Gastroesophageal sphincter (tissue), 4 donors: ENCODE measurements around the gene PSRC1. TPM values are rescaled to one million over a fixed set of nuclear protein-coding genes. Genes with fewer than 3 reads are reported as not detected.

Experiments
- ATAC-seq: fragments of 150-250 bp; one replicate; pipeline ENCODE4 v1.9.1; 2016; ENCODE audit warnings: mild to moderate bottlenecking, moderate library complexity
- H3K27ac ChIP-seq, 4 donors: fragments of 200-600 bp; sonication (generic) in 3 of 4; 1 replicate in 3 of 4; 2 replicates in 1 of 4; pipeline ENCODE4 v1.5.1; 2016 to 2019
- H3K27me3 ChIP-seq: fragments of 200-600 bp; sonication (generic); one replicate; pipeline ENCODE4 v1.5.1; 2019
- H3K36me3 ChIP-seq, 2 donors: fragments of 200-600 bp; sonication (generic); one replicate each; pipeline ENCODE4 v1.5.1; 2019; ENCODE audit warnings: control low read depth in 1 of 2
- H3K4me1 ChIP-seq, 3 donors: fragments of 200-600 bp; sonication (generic); 1 replicate in 2 of 3; 2 replicates in 1 of 3; pipeline ENCODE4 v1.5.1; 2016 to 2019; ENCODE audit warnings: control low read depth in 2 of 3
- H3K4me3 ChIP-seq, 2 donors: fragments of 200-600 bp; sonication (generic); one replicate each; pipeline ENCODE4 v1.5.1; 2019; ENCODE audit warnings: mild to moderate bottlenecking in 1 of 2, moderate library complexity in 1 of 2
- H3K9me3 ChIP-seq, 3 donors: fragments of 200-600 bp; sonication (generic); one replicate each; pipeline ENCODE4 v1.5.1; 2017 to 2019; ENCODE audit warnings: control low read depth in 2 of 3
- EP300 ChIP-seq: sonication (generic); formaldehyde crosslinking; IDR thresholded peaks from one replicate; pipeline ENCODE4 v1.6.1; 2017; ENCODE audit warnings: antibody characterized with exemption, mild to moderate bottlenecking
- POLR2A ChIP-seq, 2 donors: fragments of 450-650 bp; IDR thresholded peaks; one replicate each; pipeline ENCODE4 v1.6.1; 2017; ENCODE audit warnings: antibody characterized with exemption in 2 of 2, mild to moderate bottlenecking in 2 of 2, moderate library complexity in 1 of 2
- POLR2AphosphoS5 ChIP-seq: sonication (generic); formaldehyde crosslinking; IDR thresholded peaks from one replicate; pipeline ENCODE4 v1.6.1; 2017; ENCODE audit warnings: antibody characterized with exemption
- WGBS, 2 donors: methylation state at CpG; one replicate each; pipeline ENCODE4 v1.1.5; 2018; ENCODE audit warnings: low coverage in 1 of 2; 5-methylcytosine and 5-hydroxymethylcytosine counted together
- total RNA-seq, 4 donors: library from RNA; depleted of rRNA; stranded (reverse); fragments of >200 nt; gene quantifications; one replicate each; pipeline ENCODE4 v1.1.0, GENCODE V29; 2016
- TF ChIP-seq, protein P1 (sequence below), 4 experiments: fragments of 200-600 bp in 2 of 4; fragments of 450-650 bp in 2 of 4; sonication (generic) in 1 of 4; IDR thresholded peaks; one replicate each; pipeline ENCODE4 v1.5.1; 2017 to 2019; ENCODE audit warnings: antibody characterized with exemption in 4 of 4, mild to moderate bottlenecking in 2 of 4, moderate library complexity in 2 of 4

Gene PSRC1
- total RNA-seq, 4 donors from 2014 or later, result 6.9 to 26.9 (median 10.3) TPM

DNA sequence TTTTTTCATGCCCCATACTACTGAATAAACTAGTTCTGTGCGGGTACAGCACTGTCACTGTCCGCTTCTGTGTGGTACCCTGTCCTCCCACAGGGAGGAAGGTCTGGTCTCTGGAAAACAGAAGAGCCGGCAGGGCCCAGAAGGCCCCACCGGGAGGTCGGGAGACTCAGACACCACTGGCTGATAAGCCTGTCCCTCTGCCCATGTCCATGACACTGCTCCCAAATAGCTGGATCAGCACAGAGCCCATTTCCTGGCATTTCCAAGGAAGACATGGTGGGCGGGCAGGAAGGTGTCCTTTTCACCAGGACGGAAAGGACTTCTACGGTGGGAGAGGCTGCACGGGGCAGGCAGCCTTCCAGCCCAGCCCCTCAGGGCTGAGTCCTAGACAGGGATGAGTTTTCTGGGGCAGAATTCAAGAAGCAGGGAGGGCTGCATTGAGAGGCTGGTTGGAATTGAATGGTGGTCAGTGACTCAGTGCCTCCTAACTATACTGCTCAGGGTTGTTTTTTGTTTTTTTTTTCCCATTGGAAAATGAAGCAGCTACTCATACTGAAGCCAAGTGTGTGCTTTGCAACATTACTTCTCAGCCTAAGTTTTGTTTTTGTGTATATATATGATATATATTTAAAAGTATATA is 7.1 kb downstream of the PSRC1 start:
- Histone ChIP-seq H3K4me1 (peaks cover 5 to 62% (median 6%) of the 10 kb centered on the region in 3 donors), H3K27ac (peak overlapping the region in 3 of 4 donors; percentile 58 to 74 (median 64)), H3K9me3 (no peaks in the 10 kb centered on the region), H3K27me3 (no peaks in the 10 kb centered on the region), H3K36me3 (peaks cover 0 to 42% of the 10 kb centered on the region in 2 donors), H3K4me3 (no peak overlapping the region)
- TF ChIP-seq POLR2AphosphoS5, result no peak
- TF ChIP-seq POLR2A (IDR thresholded peaks at IDR 0.05), result no peak
- TF ChIP-seq, protein P1, sequence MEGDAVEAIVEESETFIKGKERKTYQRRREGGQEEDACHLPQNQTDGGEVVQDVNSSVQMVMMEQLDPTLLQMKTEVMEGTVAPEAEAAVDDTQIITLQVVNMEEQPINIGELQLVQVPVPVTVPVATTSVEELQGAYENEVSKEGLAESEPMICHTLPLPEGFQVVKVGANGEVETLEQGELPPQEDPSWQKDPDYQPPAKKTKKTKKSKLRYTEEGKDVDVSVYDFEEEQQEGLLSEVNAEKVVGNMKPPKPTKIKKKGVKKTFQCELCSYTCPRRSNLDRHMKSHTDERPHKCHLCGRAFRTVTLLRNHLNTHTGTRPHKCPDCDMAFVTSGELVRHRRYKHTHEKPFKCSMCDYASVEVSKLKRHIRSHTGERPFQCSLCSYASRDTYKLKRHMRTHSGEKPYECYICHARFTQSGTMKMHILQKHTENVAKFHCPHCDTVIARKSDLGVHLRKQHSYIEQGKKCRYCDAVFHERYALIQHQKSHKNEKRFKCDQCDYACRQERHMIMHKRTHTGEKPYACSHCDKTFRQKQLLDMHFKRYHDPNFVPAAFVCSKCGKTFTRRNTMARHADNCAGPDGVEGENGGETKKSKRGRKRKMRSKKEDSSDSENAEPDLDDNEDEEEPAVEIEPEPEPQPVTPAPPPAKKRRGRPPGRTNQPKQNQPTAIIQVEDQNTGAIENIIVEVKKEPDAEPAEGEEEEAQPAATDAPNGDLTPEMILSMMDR (IDR thresholded peaks at IDR 0.05), result no peak
- TF ChIP-seq EP300, result no peak
- no peak for ATAC-seq
- 59 to 70% methylated on average over 2 to 5 of the region's 9 CpGs for WGBS, 2 donors

DNA sequence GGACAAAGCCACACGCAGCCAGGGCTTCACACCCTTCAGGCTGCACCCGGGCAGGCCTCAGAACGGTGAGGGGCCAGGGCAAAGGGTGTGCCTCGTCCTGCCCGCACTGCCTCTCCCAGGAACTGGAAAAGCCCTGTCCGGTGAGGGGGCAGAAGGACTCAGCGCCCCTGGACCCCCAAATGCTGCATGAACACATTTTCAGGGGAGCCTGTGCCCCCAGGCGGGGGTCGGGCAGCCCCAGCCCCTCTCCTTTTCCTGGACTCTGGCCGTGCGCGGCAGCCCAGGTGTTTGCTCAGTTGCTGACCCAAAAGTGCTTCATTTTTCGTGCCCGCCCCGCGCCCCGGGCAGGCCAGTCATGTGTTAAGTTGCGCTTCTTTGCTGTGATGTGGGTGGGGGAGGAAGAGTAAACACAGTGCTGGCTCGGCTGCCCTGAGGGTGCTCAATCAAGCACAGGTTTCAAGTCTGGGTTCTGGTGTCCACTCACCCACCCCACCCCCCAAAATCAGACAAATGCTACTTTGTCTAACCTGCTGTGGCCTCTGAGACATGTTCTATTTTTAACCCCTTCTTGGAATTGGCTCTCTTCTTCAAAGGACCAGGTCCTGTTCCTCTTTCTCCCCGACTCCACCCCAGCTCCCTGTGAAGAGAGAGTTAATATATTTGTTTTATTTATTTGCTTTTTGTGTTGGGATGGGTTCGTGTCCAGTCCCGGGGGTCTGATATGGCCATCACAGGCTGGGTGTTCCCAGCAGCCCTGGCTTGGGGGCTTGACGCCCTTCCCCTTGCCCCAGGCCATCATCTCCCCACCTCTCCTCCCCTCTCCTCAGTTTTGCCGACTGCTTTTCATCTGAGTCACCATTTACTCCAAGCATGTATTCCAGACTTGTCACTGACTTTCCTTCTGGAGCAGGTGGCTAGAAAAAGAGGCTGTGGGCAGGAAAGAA is 8.1 kb downstream of the PSRC1 start:
- H3K9me3 ChIP-seq, result no peaks in the 10 kb centered on the region
- peak overlapping the region in 3 of 4 donors; percentile 58 to 74 (median 64) for H3K27ac ChIP-seq
- H3K36me3 ChIP-seq, result peaks cover 0 to 42% of the 10 kb centered on the region in 2 donors
- ATAC-seq, result peak; percentile 80
- TF ChIP-seq EP300 (no peak), POLR2A (IDR thresholded peaks at IDR 0.05) (no peak), POLR2AphosphoS5 (peak; percentile 65)
- TF ChIP-seq, protein P1 (IDR thresholded peaks at IDR 0.05), result no peak
- peaks cover 5 to 52% (median 6%) of the 10 kb centered on the region in 3 donors for H3K4me1 ChIP-seq
- WGBS, 2 donors, result 28 to 34% methylated on average over 9 to 10 of the region's 24 CpGs
- no peak overlapping the region for H3K4me3 ChIP-seq
- H3K27me3 ChIP-seq, result no peaks in the 10 kb centered on the region

GRCh38 chr1:109273570-109274288 is 9.2 kb downstream of the PSRC1 start:
- H3K4me3 ChIP-seq, result no peak overlapping the region

DNA sequence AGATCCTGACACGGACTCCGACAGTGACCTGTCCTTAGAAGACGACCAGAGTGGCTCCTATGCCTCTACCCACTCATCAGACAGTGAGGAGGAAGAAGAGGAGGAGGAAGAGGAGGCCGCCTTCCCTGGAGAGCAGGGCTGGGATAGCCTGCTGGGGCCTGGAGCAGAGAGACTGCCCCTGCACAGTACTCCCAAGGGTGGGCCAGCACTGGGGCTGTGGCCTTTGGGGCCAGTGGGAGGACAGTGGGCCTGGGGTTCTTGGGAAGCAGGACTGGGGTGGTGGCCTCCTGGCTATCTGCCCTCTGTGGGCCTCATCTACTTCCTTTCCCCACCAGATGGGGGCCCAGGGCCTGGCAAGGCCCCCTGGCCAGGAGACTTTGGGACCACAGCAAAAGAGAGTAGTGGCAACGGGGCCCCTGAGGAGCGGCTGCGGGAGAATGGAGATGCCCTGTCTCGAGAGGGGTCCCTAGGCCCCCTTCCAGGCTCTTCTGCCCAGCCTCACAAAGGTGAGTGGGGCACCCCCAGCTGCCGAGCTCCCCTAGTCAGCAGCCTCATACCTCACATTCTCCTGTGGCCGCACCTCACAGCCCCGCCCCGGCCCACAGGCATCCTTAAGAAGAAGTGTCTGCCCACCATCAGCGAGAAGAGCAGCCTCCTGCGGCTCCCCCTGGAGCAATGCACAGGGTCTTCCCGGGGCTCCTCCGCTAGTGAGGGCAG is 10.0 kb downstream of the PSRC1 start:
- Histone ChIP-seq H3K4me3 (no peak overlapping the region), H3K4me1 (peaks cover 5 to 44% (median 6%) of the 10 kb centered on the region in 3 donors), H3K36me3 (peaks cover 0 to 53% of the 10 kb centered on the region in 2 donors), H3K27me3 (no peaks in the 10 kb centered on the region), H3K27ac (peak overlapping the region in 3 of 4 donors; percentile 14 to 74 (median 64)), H3K9me3 (no peaks in the 10 kb centered on the region)
- TF ChIP-seq POLR2A (IDR thresholded peaks at IDR 0.05), result no peak
- ATAC-seq, result no peak
- no CpG with 5 or more reads among the region's 16 CpGs for WGBS, 2 donors

More at GRCh38 chr1:109273570-109274288, 9.2 kb downstream of the PSRC1 start:
- no peak for ATAC-seq
- Histone ChIP-seq H3K27ac (peak overlapping the region in 2 of 4 donors; percentile 64 to 74), H3K4me1 (peaks cover 5 to 51% (median 6%) of the 10 kb centered on the region in 3 donors), H3K36me3 (peaks cover 0 to 46% of the 10 kb centered on the region in 2 donors), H3K27me3 (no peaks in the 10 kb centered on the region), H3K9me3 (no peaks in the 10 kb centered on the region)
- TF ChIP-seq POLR2A (IDR thresholded peaks at IDR 0.05) (no peak), EP300 (no peak), POLR2AphosphoS5 (no peak)
- TF ChIP-seq, protein P1 (IDR thresholded peaks at IDR 0.05), result no peak
- 50 to 85% methylated on average over 2 to 13 of the region's 30 CpGs for whole genome bisulfite sequencing, 2 donors
